ENCODE data around the gene SAE1. TPM values are rescaled to one million over a fixed set of nuclear protein-coding genes. Genes with fewer than 3 reads are reported as not detected.

SAE1 gene
- polyA plus RNA-seq, 1 experiment, result 138 TPM

DNA sequence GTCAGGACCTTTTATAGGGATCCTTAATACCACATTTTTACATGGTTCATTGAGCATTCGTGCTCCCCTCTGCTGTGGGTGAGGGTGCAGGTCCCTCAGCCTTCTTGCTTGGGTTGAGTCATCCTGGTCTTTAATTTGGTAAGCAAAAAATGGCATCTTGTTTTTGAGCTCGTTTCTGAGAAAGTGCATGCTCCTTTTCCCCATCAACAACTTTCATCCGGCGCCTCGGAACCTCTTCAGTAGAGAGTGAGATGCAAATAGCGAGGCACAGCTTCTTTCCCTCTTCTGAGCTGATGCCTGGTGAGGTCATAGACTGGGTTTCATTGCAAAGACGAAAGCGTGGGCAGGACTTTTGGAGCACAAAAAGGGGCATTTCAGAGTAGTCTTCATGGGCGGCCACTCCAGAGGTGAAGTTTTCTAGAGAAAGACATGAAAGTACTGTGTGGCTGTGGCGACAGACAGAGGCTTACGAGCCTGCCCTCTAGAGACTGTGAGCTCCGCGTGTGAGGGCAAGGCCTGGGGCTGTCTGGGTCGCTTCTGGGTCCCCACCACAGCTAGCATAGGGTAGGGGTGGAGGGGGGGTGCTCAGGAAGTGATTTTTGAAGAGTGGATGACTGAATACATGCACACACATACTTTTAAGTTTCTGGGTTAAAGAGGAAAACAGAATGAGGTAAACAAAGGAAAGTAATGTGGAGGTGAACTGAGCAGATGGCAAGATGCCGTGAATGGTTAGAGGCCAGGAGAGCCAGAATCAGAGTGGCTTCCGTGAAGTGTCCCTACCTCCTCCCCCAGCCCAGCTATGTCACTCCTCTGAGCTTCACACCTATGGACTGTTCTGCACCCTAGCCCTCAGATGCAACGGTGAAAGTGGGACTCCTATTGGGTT lies 56.1 kb downstream of the SAE1 start:
- ChIA-PET CTCF (interaction anchor here (0.5 to 2.6 kb wide), 5 partner anchors 10 to 30 kb away, joined by 3 to 11 read pairs (median 4); no protein-coding TSS in a partner anchor), POLR2A (no interaction called here)
- Histone ChIP-seq H3K4me3 (ENCODE audit: low read depth, low read length) (no peak overlapping the region), H3K36me3 (ENCODE audit: control insufficient read depth, insufficient read depth, low read length) (peaks cover 5% of the 10 kb centered on the region), H3K27me3 (ENCODE audit: control insufficient read depth, insufficient read depth, low read length) (no peaks in the 10 kb centered on the region)
- DNase-seq (ENCODE audit: low read depth), result no peak
- TF ChIP-seq, protein P1, sequence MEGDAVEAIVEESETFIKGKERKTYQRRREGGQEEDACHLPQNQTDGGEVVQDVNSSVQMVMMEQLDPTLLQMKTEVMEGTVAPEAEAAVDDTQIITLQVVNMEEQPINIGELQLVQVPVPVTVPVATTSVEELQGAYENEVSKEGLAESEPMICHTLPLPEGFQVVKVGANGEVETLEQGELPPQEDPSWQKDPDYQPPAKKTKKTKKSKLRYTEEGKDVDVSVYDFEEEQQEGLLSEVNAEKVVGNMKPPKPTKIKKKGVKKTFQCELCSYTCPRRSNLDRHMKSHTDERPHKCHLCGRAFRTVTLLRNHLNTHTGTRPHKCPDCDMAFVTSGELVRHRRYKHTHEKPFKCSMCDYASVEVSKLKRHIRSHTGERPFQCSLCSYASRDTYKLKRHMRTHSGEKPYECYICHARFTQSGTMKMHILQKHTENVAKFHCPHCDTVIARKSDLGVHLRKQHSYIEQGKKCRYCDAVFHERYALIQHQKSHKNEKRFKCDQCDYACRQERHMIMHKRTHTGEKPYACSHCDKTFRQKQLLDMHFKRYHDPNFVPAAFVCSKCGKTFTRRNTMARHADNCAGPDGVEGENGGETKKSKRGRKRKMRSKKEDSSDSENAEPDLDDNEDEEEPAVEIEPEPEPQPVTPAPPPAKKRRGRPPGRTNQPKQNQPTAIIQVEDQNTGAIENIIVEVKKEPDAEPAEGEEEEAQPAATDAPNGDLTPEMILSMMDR (IDR thresholded peaks at IDR 0.05; ENCODE audit: insufficient read depth, low read depth, low read length), result no peak

DNA sequence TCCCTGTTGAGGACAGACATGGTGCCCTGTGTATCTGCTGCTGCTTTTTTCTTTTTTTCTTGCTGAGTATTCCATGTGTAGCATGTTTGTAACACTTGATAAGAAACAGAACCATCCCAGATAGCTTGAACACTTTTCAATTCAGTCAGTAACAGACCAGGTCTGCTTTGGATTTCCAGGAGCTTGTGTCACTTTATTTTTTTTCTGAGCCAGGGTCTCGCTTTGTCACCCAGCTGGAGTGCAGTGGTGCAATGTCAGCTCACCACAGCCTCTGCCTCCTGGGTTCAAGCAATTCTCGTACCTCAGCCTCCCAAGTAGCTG lies 56.7 kb downstream of the SAE1 start:
- no peaks in the 10 kb centered on the region for H3K27me3 ChIP-seq (ENCODE audit: control insufficient read depth, insufficient read depth, low read length)
- peaks cover 5% of the 10 kb centered on the region for H3K36me3 ChIP-seq (ENCODE audit: control insufficient read depth, insufficient read depth, low read length)
- TF ChIP-seq, protein P1 (IDR thresholded peaks at IDR 0.05; ENCODE audit: insufficient read depth, low read depth, low read length), result no peak
- H3K4me3 ChIP-seq (ENCODE audit: low read depth, low read length), result no peak overlapping the region
- DNase-seq (ENCODE audit: low read depth), result no peak
- ChIA-PET CTCF (interaction anchor here (1.2 to 2.6 kb wide), 4 partner anchors 10 to 23 kb away, joined by 3 to 11 read pairs (median 6); no protein-coding TSS in a partner anchor), POLR2A (interaction anchor here (0.6 kb wide), 1 partner anchor 110 kb away, joined by 7 read pairs; no protein-coding TSS in a partner anchor)

DNA sequence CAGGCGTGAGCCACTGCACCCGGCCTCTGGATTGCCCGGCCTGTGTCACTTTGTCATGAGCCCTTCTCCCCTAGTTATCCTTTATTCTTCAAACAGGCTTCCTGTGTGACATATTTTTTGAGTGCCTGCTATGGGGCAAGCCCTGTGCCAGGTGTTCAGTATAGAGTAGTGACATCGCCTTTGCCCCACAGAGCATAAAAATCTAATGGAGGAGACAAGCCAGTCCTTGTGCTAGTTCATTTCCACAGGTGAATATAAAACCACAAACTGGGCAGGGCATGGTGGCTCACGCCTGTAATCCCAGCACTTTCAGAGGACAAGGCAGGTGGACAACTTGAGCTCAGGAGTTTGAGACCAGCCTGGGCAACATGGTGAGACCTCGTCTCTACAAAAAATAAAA lies 57.2 kb downstream of the SAE1 start:
- no peak for DNase-seq (ENCODE audit: low read depth)
- ChIA-PET POLR2A (interaction anchor here (0.6 kb wide), 1 partner anchor 110 kb away, joined by 7 read pairs; no protein-coding TSS in a partner anchor), CTCF (interaction anchor here (1.6 to 2.6 kb wide), 3 partner anchors 11 to 22 kb away, joined by 4 to 11 read pairs (median 7); no protein-coding TSS in a partner anchor)
- no peak overlapping the region for H3K4me3 ChIP-seq (ENCODE audit: low read depth, low read length)
- no peaks in the 10 kb centered on the region for H3K27me3 ChIP-seq (ENCODE audit: control insufficient read depth, insufficient read depth, low read length)
- H3K36me3 ChIP-seq (ENCODE audit: control insufficient read depth, insufficient read depth, low read length), result peaks cover 5% of the 10 kb centered on the region
- TF ChIP-seq, protein P1 (IDR thresholded peaks at IDR 0.05; ENCODE audit: insufficient read depth, low read depth, low read length), result no peak

DNA sequence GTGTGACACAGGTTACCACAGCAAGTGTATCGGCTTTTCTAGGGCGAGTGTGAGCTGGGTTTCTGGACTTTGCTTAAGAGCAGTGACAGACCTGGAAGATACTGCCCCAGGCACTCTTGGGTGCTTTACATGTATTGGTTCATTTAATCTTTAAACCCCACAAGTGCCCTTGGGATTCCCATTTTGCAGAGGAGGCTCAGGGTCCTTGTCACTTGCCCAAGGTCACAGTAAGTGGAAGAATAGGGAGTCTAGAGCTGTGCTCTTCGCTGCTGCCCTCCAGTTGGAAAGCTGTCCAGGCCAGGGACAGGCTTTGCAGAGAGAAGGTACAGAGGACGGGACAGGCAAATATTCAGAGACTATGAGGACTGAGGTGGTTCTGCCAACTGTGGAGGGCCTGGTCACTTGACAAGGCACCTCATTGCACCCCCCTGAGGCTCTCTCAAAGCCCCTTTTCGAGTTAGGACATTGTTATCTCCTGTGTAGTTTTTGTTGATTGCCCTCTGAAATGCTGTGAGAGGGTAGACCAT lies 57.9 kb downstream of the SAE1 start:
- no peak overlapping the region for H3K4me3 ChIP-seq (ENCODE audit: low read depth, low read length)
- peaks cover 3% of the 10 kb centered on the region for H3K36me3 ChIP-seq (ENCODE audit: control insufficient read depth, insufficient read depth, low read length)
- no peak for DNase-seq (ENCODE audit: low read depth)
- H3K27me3 ChIP-seq (ENCODE audit: control insufficient read depth, insufficient read depth, low read length), result no peaks in the 10 kb centered on the region
- POLR2A ChIA-PET, result no interaction called here
- TF ChIP-seq, protein P1 (IDR thresholded peaks at IDR 0.05; ENCODE audit: insufficient read depth, low read depth, low read length), result no peak
- CTCF ChIA-PET, result interaction anchor here (1.0 kb wide), 1 partner anchor 10 kb away, joined by 3 read pairs; no protein-coding TSS in a partner anchor

DNA sequence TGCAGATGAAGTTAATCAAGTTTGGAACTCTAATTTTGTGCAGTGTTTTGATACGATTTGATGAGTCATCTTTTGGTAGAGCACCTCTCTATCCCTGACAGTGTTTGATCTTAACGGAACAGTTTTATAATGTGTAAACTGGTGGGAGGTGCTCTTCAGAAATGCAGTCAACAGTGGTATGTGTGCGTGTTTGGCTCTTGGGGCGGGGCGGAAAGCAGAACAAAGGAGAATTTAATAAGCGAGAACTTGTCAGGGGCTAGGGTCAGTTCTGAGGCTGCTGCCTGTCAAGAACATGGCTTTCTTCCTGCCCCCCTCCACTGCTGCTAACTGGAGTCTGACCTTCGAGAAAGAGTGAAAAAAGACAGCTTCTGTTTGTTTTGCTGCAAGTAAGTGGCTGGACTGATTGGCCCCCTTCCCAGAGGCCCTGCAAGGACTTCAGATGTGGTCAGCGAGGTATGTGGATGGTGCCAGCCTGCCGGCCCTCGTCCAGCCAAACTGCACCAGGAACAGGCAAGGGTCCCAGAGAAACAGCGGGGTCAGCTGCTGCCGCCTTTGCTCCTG lies 59.6 kb downstream of the SAE1 start:
- Histone ChIP-seq H3K4me3 (ENCODE audit: low read depth, low read length) (no peak overlapping the region), H3K36me3 (ENCODE audit: control insufficient read depth, insufficient read depth, low read length) (peaks cover 1% of the 10 kb centered on the region), H3K27me3 (ENCODE audit: control insufficient read depth, insufficient read depth, low read length) (no peaks in the 10 kb centered on the region)
- TF ChIP-seq, protein P1 (IDR thresholded peaks at IDR 0.05; ENCODE audit: insufficient read depth, low read depth, low read length), result no peak
- ChIA-PET POLR2A (no interaction called here), CTCF (interaction anchor here (0.9 to 1.8 kb wide), 4 partner anchors 8 to 485 kb away, joined by 3 to 8 read pairs (median 5); no protein-coding TSS in a partner anchor)
- DNase-seq (ENCODE audit: low read depth), result no peak

Data from BJ (cell line).